IPS-15b (cell line): ENCODE results near the gene ADAMTSL1.
"Not testable (repeated sequence)": the region's sequence is repeated elsewhere in the genome, so short reads cannot be mapped to it uniquely, and the experiment has no call there.

ENCODE experiments used
- H3K27me3 ChIP-seq: one replicate; pipeline ENCODE4 v1.6.1; 2013; ENCODE audit warnings: low read length; ENCODE audit not compliant: control insufficient read depth, insufficient read depth
- H3K36me3 ChIP-seq: one replicate; pipeline ENCODE4 v1.6.1; 2013; ENCODE audit warnings: low read length; ENCODE audit not compliant: control insufficient read depth, insufficient read depth
- H3K4me1 ChIP-seq: one replicate; pipeline ENCODE4 v1.6.1; 2013; ENCODE audit warnings: mild to moderate bottlenecking, low read length; ENCODE audit not compliant: control insufficient read depth, insufficient read depth
- H3K4me3 ChIP-seq: one replicate; pipeline ENCODE4 v1.5.1; 2013; ENCODE audit warnings: low read depth, low read length
- H3K9ac ChIP-seq: one replicate; pipeline ENCODE4 v1.6.1; 2013; ENCODE audit warnings: low read depth, mild to moderate bottlenecking, low read length
- H3K9me3 ChIP-seq: one replicate; pipeline ENCODE4 v1.6.1; 2013; ENCODE audit warnings: mild to moderate bottlenecking, low read length; ENCODE audit not compliant: control insufficient read depth, insufficient read depth

Gene ADAMTSL1

GRCh38 chr9:18857334-18857733, 383.4 kb downstream of the ADAMTSL1 start:
- Histone ChIP-seq H3K9ac (no peak overlapping the region), H3K36me3 (no peaks in the 10 kb centered on the region), H3K4me1 (no peaks in the 10 kb centered on the region), H3K4me3 (no peak overlapping the region), H3K27me3 (no peaks in the 10 kb centered on the region), H3K9me3 (no peaks in the 10 kb centered on the region)

GRCh38 chr9:18857769-18858168, 383.8 kb downstream of the ADAMTSL1 start:
- no peaks in the 10 kb centered on the region for H3K27me3 ChIP-seq

GRCh38 chr9:18861609-18862544, 387.9 kb downstream of the ADAMTSL1 start:
- no peaks in the 10 kb centered on the region for H3K9me3 ChIP-seq
- no peak overlapping the region for H3K9ac ChIP-seq
- H3K4me1 ChIP-seq = no peaks in the 10 kb centered on the region
- H3K36me3 ChIP-seq = no peaks in the 10 kb centered on the region
- no peak overlapping the region for H3K4me3 ChIP-seq
- no peaks in the 10 kb centered on the region for H3K27me3 ChIP-seq

More at GRCh38 chr9:18857769-18858168, 383.8 kb downstream of the ADAMTSL1 start:
- no peak overlapping the region for H3K9ac ChIP-seq
- H3K4me1 ChIP-seq = no peaks in the 10 kb centered on the region
- no peak overlapping the region for H3K4me3 ChIP-seq
- no peaks in the 10 kb centered on the region for H3K9me3 ChIP-seq
- no peaks in the 10 kb centered on the region for H3K36me3 ChIP-seq

DNA sequence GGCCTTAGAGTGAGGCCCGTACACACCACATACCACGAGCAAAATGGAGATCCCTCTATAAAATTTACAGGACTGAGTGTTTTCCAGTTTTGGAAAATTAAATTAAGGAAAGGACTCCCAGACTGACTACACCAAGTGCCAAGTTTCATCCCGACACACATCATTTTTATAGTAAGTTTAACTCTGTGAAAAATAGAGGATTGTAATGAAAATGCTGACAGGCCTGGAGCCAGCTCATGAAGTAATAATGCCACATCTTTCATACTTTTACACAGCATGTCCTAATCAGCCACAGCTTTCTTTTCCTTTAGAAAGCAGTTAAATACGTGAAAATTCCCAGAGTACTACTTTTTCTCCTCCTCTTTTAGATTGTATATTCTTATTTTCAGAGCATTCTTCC, 389.8 kb downstream of the ADAMTSL1 start:
- H3K27me3 ChIP-seq = no peaks in the 10 kb centered on the region
- no peaks in the 10 kb centered on the region for H3K36me3 ChIP-seq
- no peaks in the 10 kb centered on the region for H3K4me1 ChIP-seq
- H3K4me3 ChIP-seq = no peak overlapping the region
- H3K9ac ChIP-seq = no peak overlapping the region
- no peaks in the 10 kb centered on the region for H3K9me3 ChIP-seq

GRCh38 chr9:18864516-18864915, 390.6 kb downstream of the ADAMTSL1 start:
- Histone ChIP-seq H3K36me3 (no peaks in the 10 kb centered on the region), H3K9ac (no peak overlapping the region), H3K27me3 (no peaks in the 10 kb centered on the region), H3K4me1 (no peaks in the 10 kb centered on the region), H3K4me3 (no peak overlapping the region), H3K9me3 (no peaks in the 10 kb centered on the region)

DNA sequence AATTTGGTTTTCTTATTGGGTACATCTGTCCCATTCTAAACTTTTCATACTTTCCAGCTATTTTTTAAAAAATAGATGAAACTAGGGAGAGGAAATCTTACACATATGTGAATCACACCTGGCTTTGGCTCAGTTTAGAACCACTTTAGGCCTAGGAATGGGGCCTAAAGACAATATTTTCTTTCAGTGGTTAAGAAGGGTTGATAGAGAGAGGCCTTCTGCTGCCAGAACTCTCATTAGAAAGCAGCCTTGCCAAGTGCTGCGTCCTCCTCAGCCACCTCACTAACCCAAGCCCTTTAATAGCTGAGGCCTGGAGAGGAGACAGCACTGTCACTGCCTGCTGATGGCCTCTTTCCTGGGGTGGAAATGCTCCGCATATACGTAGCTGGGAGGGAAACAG, 391.6 kb downstream of the ADAMTSL1 start:
- H3K4me3 ChIP-seq = no peak overlapping the region
- H3K4me1 ChIP-seq = no peaks in the 10 kb centered on the region
- no peaks in the 10 kb centered on the region for H3K27me3 ChIP-seq
- H3K36me3 ChIP-seq = no peaks in the 10 kb centered on the region
- H3K9ac ChIP-seq = no peak overlapping the region
- no peaks in the 10 kb centered on the region for H3K9me3 ChIP-seq

GRCh38 chr9:18866121-18866831, 392.3 kb downstream of the ADAMTSL1 start:
- Histone ChIP-seq H3K27me3 (no peaks in the 10 kb centered on the region), H3K4me3 (no peak overlapping the region), H3K36me3 (no peaks in the 10 kb centered on the region), H3K4me1 (no peaks in the 10 kb centered on the region), H3K9ac (no peak overlapping the region), H3K9me3 (no peaks in the 10 kb centered on the region)

GRCh38 chr9:18869725-18870124, 395.8 kb downstream of the ADAMTSL1 start:
- Histone ChIP-seq H3K4me1 (no peaks in the 10 kb centered on the region), H3K9me3 (no peaks in the 10 kb centered on the region), H3K9ac (no peak overlapping the region), H3K27me3 (no peaks in the 10 kb centered on the region), H3K36me3 (no peaks in the 10 kb centered on the region), H3K4me3 (no peak overlapping the region)

DNA sequence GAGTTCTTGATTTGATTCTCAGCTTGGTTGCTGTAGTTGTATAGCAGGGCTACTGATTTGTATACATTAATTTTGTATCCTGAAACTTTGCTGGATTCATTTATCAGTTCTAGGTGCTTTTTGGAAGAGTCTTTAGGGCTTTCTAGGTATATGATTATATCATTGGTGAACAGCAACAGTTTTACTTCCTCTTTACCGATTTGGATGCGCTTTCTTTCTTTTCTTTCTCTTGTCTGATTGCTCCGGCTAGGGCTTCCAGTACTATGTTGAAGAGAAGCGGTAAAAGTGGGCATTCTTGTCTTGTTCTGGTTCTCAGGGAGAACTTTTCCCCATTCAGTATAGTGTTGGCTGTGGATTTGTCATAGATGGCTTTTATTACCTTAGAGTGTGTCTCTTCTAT, 400.1 kb downstream of the ADAMTSL1 start:
- H3K27me3 ChIP-seq = no peaks in the 10 kb centered on the region
- no peaks in the 10 kb centered on the region for H3K9me3 ChIP-seq
- no peak overlapping the region for H3K4me3 ChIP-seq
- no peak overlapping the region for H3K9ac ChIP-seq
- H3K4me1 ChIP-seq = no peaks in the 10 kb centered on the region
- H3K36me3 ChIP-seq = no peaks in the 10 kb centered on the region

- H3K4me3 ChIP-seq, H3K9ac ChIP-seq, H3K27me3 ChIP-seq, H3K36me3 ChIP-seq, H3K4me1 ChIP-seq, H3K9me3 ChIP-seq: not testable (repeated sequence)
Observed at GRCh38 chr9:18874990-18875389, 401.0 kb downstream of the ADAMTSL1 start.

GRCh38 chr9:18877984-18878383, 404.0 kb downstream of the ADAMTSL1 start:
- H3K27me3 ChIP-seq = no peaks in the 10 kb centered on the region
- no peaks in the 10 kb centered on the region for H3K36me3 ChIP-seq
- no peak overlapping the region for H3K4me3 ChIP-seq
- no peak overlapping the region for H3K9ac ChIP-seq
- H3K9me3 ChIP-seq = no peaks in the 10 kb centered on the region
- no peaks in the 10 kb centered on the region for H3K4me1 ChIP-seq

DNA sequence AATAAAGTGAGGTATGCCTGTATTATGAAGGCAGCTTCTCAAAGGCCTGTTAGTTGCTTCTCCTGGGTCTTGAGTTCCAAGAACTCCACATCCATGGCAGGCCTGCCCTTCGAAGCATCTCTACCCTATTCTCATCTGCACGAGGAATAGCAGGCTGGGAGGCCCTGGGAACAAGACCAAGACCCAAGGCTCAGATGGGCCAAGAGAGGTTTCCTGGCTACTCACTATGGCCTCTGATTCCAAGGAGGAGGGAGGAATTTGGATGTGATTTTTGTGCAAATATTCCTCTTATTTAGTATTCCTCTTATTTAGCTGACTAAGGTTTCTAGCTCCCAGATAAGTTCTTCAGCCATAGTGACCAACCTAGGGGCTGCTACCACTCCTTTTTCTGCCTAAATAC, 407.8 kb downstream of the ADAMTSL1 start:
- H3K9me3 ChIP-seq = no peaks in the 10 kb centered on the region
- H3K36me3 ChIP-seq = no peaks in the 10 kb centered on the region
- H3K4me1 ChIP-seq = no peaks in the 10 kb centered on the region
- H3K27me3 ChIP-seq = no peaks in the 10 kb centered on the region
- H3K4me3 ChIP-seq = no peak overlapping the region
- H3K9ac ChIP-seq = no peak overlapping the region
